ENCODE data around the gene TNFAIP2. TPM values are rescaled to one million over a fixed set of nuclear protein-coding genes. Genes with fewer than 3 reads are reported as not detected.
A peak's percentile ranks its signal among the peaks of the same experiment; 100 is the strongest.

TNFAIP2 gene
- total and polyA plus RNA-seq, 2 of the 4 experiments (the other 2 are of a cell fraction), result 6.3 to 9.6 TPM

- intact Hi-C loops (cut with micrococcal nuclease), result no loop called here
- Histone ChIP-seq H2AFZ (replicated peaks; ENCODE audit: low read length, poor library complexity) (peak overlapping the region; percentile 40), H3K9me1 (ENCODE audit: insufficient read depth, low read length) (peaks cover 9% of the 10 kb centered on the region), H3K14ac (replicated peaks; ENCODE audit: low read depth, low read length) (no peak overlapping the region), H3K23ac (ENCODE audit: low read depth, low read length) (no peak overlapping the region), H2BK5ac (ENCODE audit: low read depth, low read length, poor library complexity, severe bottlenecking) (no peak overlapping the region), H3K4me2 (ENCODE audit: low read depth, low read length) (no peak overlapping the region), H3K27me3 (ENCODE audit: control insufficient read depth, insufficient read depth, low read length) (peaks cover 6% of the 10 kb centered on the region; the same call in 1 of the 2 replicates), H2AK5ac (ENCODE audit: low read depth, low read length) (no peak overlapping the region), H3K79me1 (ENCODE audit: low read depth in 1 of 2, low read length in 2 of 2) (no peaks in the 10 kb centered on the region; a peak in 1 of 4 replicates), H3K4me1 (ENCODE audit: control insufficient read depth, insufficient read depth, low read length) (peaks cover 14% of the 10 kb centered on the region), H3K56ac (ENCODE audit: extremely low read depth, insufficient read depth, low read length) (no peak overlapping the region), H3K4ac (ENCODE audit: low read depth, low read length) (no peak overlapping the region), H3K9ac (ENCODE audit: low read depth, low read length) (no peak overlapping the region), H3K4me3 (ENCODE audit: insufficient read depth, low read depth, low read length) (no peak overlapping the region), H2BK20ac (ENCODE audit: low read depth, low read length) (no peak overlapping the region), H4K91ac (ENCODE audit: insufficient read depth, low read depth, low read length) (no peak overlapping the region), H3K9me3 (ENCODE audit: control insufficient read depth, insufficient read depth, low read length) (no peaks in the 10 kb centered on the region), H3K18ac (ENCODE audit: low read depth, low read length) (no peak overlapping the region), H3K27ac (ENCODE audit: insufficient read depth, low read length) (no peak overlapping the region), H4K8ac (ENCODE audit: low read depth in 2 of 2, low read length in 2 of 2) (no peak overlapping the region), H4K5ac (ENCODE audit: low read depth, low read length) (no peak overlapping the region), H2AK9ac (replicated peaks; ENCODE audit: low read depth, low read length, poor library complexity) (peak overlapping the region; percentile 89), H4K20me1 (ENCODE audit: insufficient read depth, low read length) (peaks cover 3% of the 10 kb centered on the region; the same call in 1 of the 2 replicates), H3K36me3 (ENCODE audit: control insufficient read depth, insufficient read depth, low read length) (no peaks in the 10 kb centered on the region), H2BK120ac (ENCODE audit: low read depth, low read length) (no peak overlapping the region), H2BK15ac (ENCODE audit: low read depth, low read length) (no peak overlapping the region)
- no TSS peak for BruUV-seq (replicated peaks)
- WGBS, 2 experiments (ENCODE audit: extremely low coverage in 2 of 2, insufficient read length in 1 of 2), result 93% methylated on average over 7 of the region's 13 CpGs; no CpG with 5 or more reads in 1 of the 2 experiments
- DNase-seq, result no peak
- dilution Hi-C loops (cut with HindIII; ENCODE audit: low sequenced_read_pairs, unreplicated experiment), result no loop called here
- in situ Hi-C loops (cut with MboI; ENCODE audit: low sequenced_read_pairs), result no loop called here
- TF ChIP-seq CEBPB (IDR thresholded peaks at IDR 0.05; ENCODE audit: low read depth, low read length), result no peak
- no peak for TF ChIP-seq RFX5 (IDR thresholded peaks at IDR 0.05; ENCODE audit: low read depth, low read length)
- TF ChIP-seq POLR2A (IDR thresholded peaks at IDR 0.05; ENCODE audit: low read depth, low read length), result no peak
- TF ChIP-seq NFE2L2 (IDR thresholded peaks at IDR 0.05; ENCODE audit: low read depth, low read length), result no peak
- TF ChIP-seq ELK1 (IDR thresholded peaks at IDR 0.05; ENCODE audit: borderline replicate concordance, low read depth, low read length), result no peak
- no peak for TF ChIP-seq RAD21 (IDR thresholded peaks at IDR 0.05; ENCODE audit: low read length)
- TF ChIP-seq BHLHE40 (IDR thresholded peaks at IDR 0.05; ENCODE audit: low read depth, low read length), result no peak
- no peak for TF ChIP-seq SMC3 (IDR thresholded peaks at IDR 0.05; ENCODE audit: low read depth, low read length)
- no peak for TF ChIP-seq MXI1 (IDR thresholded peaks at IDR 0.05; ENCODE audit: borderline replicate concordance, low read depth, low read length)
- no peak for TF ChIP-seq MAZ (IDR thresholded peaks at IDR 0.05; ENCODE audit: borderline replicate concordance, low read depth, low read length)
- TF ChIP-seq CHD1 (IDR thresholded peaks at IDR 0.05; ENCODE audit: low read depth, low read length), result no peak
- TF ChIP-seq MAFK (IDR thresholded peaks at IDR 0.05; ENCODE audit: low read depth, low read length), result no peak
- TF ChIP-seq FOS (IDR thresholded peaks at IDR 0.05; ENCODE audit: low read depth, low read length), result no peak
- ATAC-seq (ENCODE audit: low read depth), result no peak
- ChIA-PET POLR2A (ENCODE audit: unreplicated experiment) (no interaction called here), CTCF (no interaction called here)
Measured at GRCh38 chr14:103128631-103129300, 5.5 kb downstream of the TNFAIP2 start.

All from IMR-90 (cell line).